Measurements from ENCODE around the gene GCN1. TPM values are rescaled to one million over a fixed set of nuclear protein-coding genes. Genes with fewer than 3 reads are reported as not detected.

GCN1 gene
- total RNA-seq, 1 donor from 2014 or later = 123 TPM

DNA sequence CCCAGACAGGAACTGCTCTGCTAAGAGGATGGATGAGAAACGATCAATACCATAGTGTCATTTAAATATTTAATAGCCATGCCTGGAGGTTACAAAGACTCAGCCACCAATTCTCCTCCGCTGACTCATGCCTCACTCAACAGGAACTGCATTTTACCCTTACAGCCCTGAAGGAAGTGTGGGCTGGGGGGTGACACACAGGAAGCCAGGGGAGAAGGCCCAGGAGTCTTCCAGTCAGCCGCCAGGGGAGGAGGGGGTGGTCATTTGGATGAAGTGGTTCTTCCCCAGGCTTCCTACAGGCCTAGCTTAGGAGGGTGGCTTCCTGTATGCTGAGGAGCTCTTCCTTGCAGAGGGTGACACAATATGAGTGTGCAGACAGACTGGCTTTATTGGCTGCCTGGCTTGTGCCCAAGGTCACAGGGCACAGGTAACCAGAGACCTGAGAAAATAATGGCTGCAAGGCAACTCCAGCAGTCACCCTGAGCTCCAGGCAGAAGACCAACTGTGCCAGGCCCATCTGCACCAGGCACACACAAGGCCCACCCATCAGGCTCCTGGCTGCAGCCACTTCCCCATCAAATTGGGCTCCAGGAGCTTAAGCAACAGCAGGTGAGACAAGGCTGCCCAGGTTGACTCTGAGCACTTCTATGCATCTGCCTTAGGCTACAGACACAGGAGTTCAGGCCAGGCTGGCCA, 36.9 kb upstream of the GCN1 start:
- H4K20me1 ChIP-seq (ENCODE audit: insufficient read depth, low read length) = peaks cover 20% of the 10 kb centered on the region
- Mint-ChIP-seq H3K4me1 (ENCODE audit: low read depth, unreplicated experiment) (peaks cover 88% of the 10 kb centered on the region), H3K36me3 (ENCODE audit: low read depth, unreplicated experiment) (peaks cover 5% of the 10 kb centered on the region), H3K9me3 (ENCODE audit: unreplicated experiment) (no peaks in the 10 kb centered on the region), H3K27me3 (ENCODE audit: low read depth, unreplicated experiment) (no peaks in the 10 kb centered on the region), H3K4me3 (ENCODE audit: unreplicated experiment) (peak overlapping the region; percentile 78), H3K27ac (ENCODE audit: unreplicated experiment) (peak overlapping the region; percentile 98)
- no peak overlapping the region for H2AFZ ChIP-seq (ENCODE audit: low read depth, low read length)
- peaks cover 87% of the 10 kb centered on the region for H3K79me2 ChIP-seq (ENCODE audit: insufficient read depth, low read length)
- no peaks in the 10 kb centered on the region for H3K27me3 ChIP-seq (ENCODE audit: insufficient read depth, low read length)
- no peaks in the 10 kb centered on the region for H3K9me3 ChIP-seq (ENCODE audit: insufficient read depth, low read depth, low read length)
- peak overlapping the region; percentile 86 for H3K4me2 ChIP-seq (ENCODE audit: low read length)
- DNase-seq (ENCODE audit: low read depth) (peak; percentile 97), FAIRE-seq (no peak)
- peaks cover 89% of the 10 kb centered on the region for H3K4me1 ChIP-seq (ENCODE audit: insufficient read depth, low read length)
- peak overlapping the region; percentile 99 for H3K27ac ChIP-seq (ENCODE audit: low read depth, low read length)
- H3K9ac ChIP-seq (ENCODE audit: low read length) = peak overlapping the region; percentile 89
- TF ChIP-seq, protein P1, sequence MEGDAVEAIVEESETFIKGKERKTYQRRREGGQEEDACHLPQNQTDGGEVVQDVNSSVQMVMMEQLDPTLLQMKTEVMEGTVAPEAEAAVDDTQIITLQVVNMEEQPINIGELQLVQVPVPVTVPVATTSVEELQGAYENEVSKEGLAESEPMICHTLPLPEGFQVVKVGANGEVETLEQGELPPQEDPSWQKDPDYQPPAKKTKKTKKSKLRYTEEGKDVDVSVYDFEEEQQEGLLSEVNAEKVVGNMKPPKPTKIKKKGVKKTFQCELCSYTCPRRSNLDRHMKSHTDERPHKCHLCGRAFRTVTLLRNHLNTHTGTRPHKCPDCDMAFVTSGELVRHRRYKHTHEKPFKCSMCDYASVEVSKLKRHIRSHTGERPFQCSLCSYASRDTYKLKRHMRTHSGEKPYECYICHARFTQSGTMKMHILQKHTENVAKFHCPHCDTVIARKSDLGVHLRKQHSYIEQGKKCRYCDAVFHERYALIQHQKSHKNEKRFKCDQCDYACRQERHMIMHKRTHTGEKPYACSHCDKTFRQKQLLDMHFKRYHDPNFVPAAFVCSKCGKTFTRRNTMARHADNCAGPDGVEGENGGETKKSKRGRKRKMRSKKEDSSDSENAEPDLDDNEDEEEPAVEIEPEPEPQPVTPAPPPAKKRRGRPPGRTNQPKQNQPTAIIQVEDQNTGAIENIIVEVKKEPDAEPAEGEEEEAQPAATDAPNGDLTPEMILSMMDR (IDR thresholded peaks at IDR 0.05; ENCODE audit: insufficient read depth, low read depth, low read length) = no peak
- no peak for TF ChIP-seq EZH2 (IDR thresholded peaks at IDR 0.05; ENCODE audit: insufficient read depth, low read length)
- H3K36me3 ChIP-seq (ENCODE audit: insufficient read depth, low read length) = peaks cover 4% of the 10 kb centered on the region
- H3K4me3 ChIP-seq (ENCODE audit: insufficient read depth, low read depth, low read length) = peak overlapping the region; percentile 48

DNA sequence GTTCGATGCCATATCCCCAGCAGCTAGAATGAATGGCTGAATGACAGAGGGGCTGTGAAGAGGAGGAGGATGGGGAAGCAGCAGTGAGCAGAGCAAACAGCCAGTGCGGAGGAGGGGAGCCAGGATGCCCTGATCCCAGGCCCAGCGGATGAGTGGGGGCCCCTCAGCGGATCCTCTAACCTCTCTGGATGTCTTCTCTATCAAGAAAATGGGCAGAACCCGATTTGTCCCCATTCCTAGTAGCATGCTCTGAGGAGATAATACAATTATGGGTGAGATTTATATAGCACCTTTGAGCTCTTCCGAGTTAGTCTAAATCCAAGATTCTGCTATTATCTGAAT, 36.4 kb upstream of the GCN1 start:
- H3K36me3 ChIP-seq (ENCODE audit: insufficient read depth, low read length) = peaks cover 9% of the 10 kb centered on the region
- peaks cover 89% of the 10 kb centered on the region for H3K4me1 ChIP-seq (ENCODE audit: insufficient read depth, low read length)
- Mint-ChIP-seq H3K9me3 (ENCODE audit: unreplicated experiment) (no peaks in the 10 kb centered on the region), H3K27ac (ENCODE audit: unreplicated experiment) (peak overlapping the region; percentile 98), H3K27me3 (ENCODE audit: low read depth, unreplicated experiment) (no peaks in the 10 kb centered on the region), H3K4me1 (ENCODE audit: low read depth, unreplicated experiment) (peaks cover 84% of the 10 kb centered on the region), H3K36me3 (ENCODE audit: low read depth, unreplicated experiment) (peaks cover 5% of the 10 kb centered on the region), H3K4me3 (ENCODE audit: unreplicated experiment) (peak overlapping the region; percentile 78)
- peak overlapping the region; percentile 89 for H3K9ac ChIP-seq (ENCODE audit: low read length)
- peak overlapping the region; percentile 99 for H3K27ac ChIP-seq (ENCODE audit: low read depth, low read length)
- no peaks in the 10 kb centered on the region for H3K9me3 ChIP-seq (ENCODE audit: insufficient read depth, low read depth, low read length)
- peak overlapping the region; percentile 48 for H3K4me3 ChIP-seq (ENCODE audit: insufficient read depth, low read depth, low read length)
- no peak overlapping the region for H2AFZ ChIP-seq (ENCODE audit: low read depth, low read length)
- no peak for TF ChIP-seq EZH2 (IDR thresholded peaks at IDR 0.05; ENCODE audit: insufficient read depth, low read length)
- peaks cover 25% of the 10 kb centered on the region for H4K20me1 ChIP-seq (ENCODE audit: insufficient read depth, low read length)
- peak overlapping the region; percentile 86 for H3K4me2 ChIP-seq (ENCODE audit: low read length)
- DNase-seq (ENCODE audit: low read depth) (no peak), FAIRE-seq (no peak)
- H3K79me2 ChIP-seq (ENCODE audit: insufficient read depth, low read length) = peaks cover 87% of the 10 kb centered on the region
- H3K27me3 ChIP-seq (ENCODE audit: insufficient read depth, low read length) = no peaks in the 10 kb centered on the region

DNA sequence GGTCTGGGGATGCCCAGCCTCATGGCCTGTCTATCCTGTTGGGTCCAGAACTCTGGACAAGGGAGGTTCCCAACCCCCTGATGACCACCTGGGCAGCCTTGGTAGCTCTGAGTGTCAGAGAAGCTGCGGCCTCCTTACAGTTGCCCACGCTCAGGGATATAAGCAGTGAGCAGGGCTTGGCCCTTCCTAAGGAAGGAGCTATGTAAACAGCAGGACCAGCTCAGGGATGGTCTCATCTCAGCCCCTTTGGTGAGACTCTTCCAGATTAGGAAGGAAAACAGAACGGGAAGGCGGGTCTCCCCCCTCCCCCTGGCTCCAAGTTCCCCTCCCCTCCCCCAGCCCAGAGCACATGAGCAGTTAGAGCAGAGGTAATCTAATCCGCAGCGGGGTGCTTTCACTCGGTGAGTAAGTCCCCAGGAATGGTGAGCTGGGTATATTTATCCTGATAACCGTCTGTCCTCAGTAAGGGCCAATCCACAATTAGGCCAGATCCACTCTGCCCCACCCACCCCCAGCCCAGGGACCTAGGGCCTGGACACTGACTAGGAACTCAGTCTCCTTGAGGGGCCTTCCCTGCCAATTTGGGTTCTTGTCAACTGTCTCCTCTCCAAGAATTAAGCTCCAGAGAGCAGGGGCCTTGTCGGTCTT, 35.9 kb upstream of the GCN1 start:
- peaks cover 5% of the 10 kb centered on the region for H3K36me3 Mint-ChIP-seq (ENCODE audit: low read depth, unreplicated experiment)
- H3K4me1 Mint-ChIP-seq (ENCODE audit: low read depth, unreplicated experiment) = peaks cover 79% of the 10 kb centered on the region
- peak overlapping the region; percentile 99 for H3K27ac ChIP-seq (ENCODE audit: low read depth, low read length)
- FAIRE-seq (no peak), DNase-seq (ENCODE audit: low read depth) (peak; percentile 95)
- peaks cover 89% of the 10 kb centered on the region for H3K4me1 ChIP-seq (ENCODE audit: insufficient read depth, low read length)
- H3K4me3 Mint-ChIP-seq (ENCODE audit: unreplicated experiment) = peak overlapping the region; percentile 78
- no peaks in the 10 kb centered on the region for H3K27me3 Mint-ChIP-seq (ENCODE audit: low read depth, unreplicated experiment)
- peak overlapping the region; percentile 48 for H3K4me3 ChIP-seq (ENCODE audit: insufficient read depth, low read depth, low read length)
- no peaks in the 10 kb centered on the region for H3K9me3 ChIP-seq (ENCODE audit: insufficient read depth, low read depth, low read length)
- no peak overlapping the region for H2AFZ ChIP-seq (ENCODE audit: low read depth, low read length)
- H3K9ac ChIP-seq (ENCODE audit: low read length) = peak overlapping the region; percentile 89
- peaks cover 30% of the 10 kb centered on the region for H4K20me1 ChIP-seq (ENCODE audit: insufficient read depth, low read length)
- peaks cover 11% of the 10 kb centered on the region for H3K36me3 ChIP-seq (ENCODE audit: insufficient read depth, low read length)
- peaks cover 87% of the 10 kb centered on the region for H3K79me2 ChIP-seq (ENCODE audit: insufficient read depth, low read length)
- H3K4me2 ChIP-seq (ENCODE audit: low read length) = peak overlapping the region; percentile 86
- H3K27ac Mint-ChIP-seq (ENCODE audit: unreplicated experiment) = peak overlapping the region; percentile 98
- no peaks in the 10 kb centered on the region for H3K27me3 ChIP-seq (ENCODE audit: insufficient read depth, low read length)
- TF ChIP-seq, protein P1 (IDR thresholded peaks at IDR 0.05; ENCODE audit: insufficient read depth, low read depth, low read length) = no peak
- TF ChIP-seq EZH2 (IDR thresholded peaks at IDR 0.05; ENCODE audit: insufficient read depth, low read length) = no peak
- no peaks in the 10 kb centered on the region for H3K9me3 Mint-ChIP-seq (ENCODE audit: unreplicated experiment)
